BLaER1 (cell line): ENCODE data around the gene ATRN.
"Not testable (repeated sequence)": the region's sequence is repeated elsewhere in the genome, so short reads cannot be mapped to it uniquely, and the experiment has no call there.

Experiments
- H3K27ac ChIP-seq: shearing (Covaris generic); formaldehyde crosslinking; 2 replicates; pipeline ENCODE4 v1.8.1; 2022
- H3K27me3 ChIP-seq: shearing (Covaris generic); formaldehyde crosslinking; 2 replicates; pipeline ENCODE4 v1.8.1; 2022
- H3K36me3 ChIP-seq: shearing (Covaris generic); formaldehyde crosslinking; 2 replicates; pipeline ENCODE4 v1.8.1; 2022
- H3K4me1 ChIP-seq: shearing (Covaris generic); formaldehyde crosslinking; 2 replicates; pipeline ENCODE4 v1.8.1; 2022
- H3K4me2 ChIP-seq: shearing (Covaris generic); formaldehyde crosslinking; 2 replicates; pipeline ENCODE4 v1.8.1; 2022
- H3K4me3 ChIP-seq: shearing (Covaris generic); formaldehyde crosslinking; 2 replicates; pipeline ENCODE4 v1.8.1; 2022
- H3K9ac ChIP-seq: shearing (Covaris generic); formaldehyde crosslinking; 2 replicates; pipeline ENCODE4 v1.8.1; 2022
- H3K9me3 ChIP-seq: shearing (Covaris generic); formaldehyde crosslinking; 2 replicates; pipeline ENCODE4 v1.8.1; 2022
- H4K20me1 ChIP-seq: shearing (Covaris generic); formaldehyde crosslinking; 2 replicates; pipeline ENCODE4 v1.8.1; 2022
- Cebpa-rat ChIP-seq: shearing (Covaris generic); IDR thresholded peaks from 2 replicates; pipeline ENCODE4 v1.8.1; 2022

The ATRN gene

GRCh38 chr20:3470627-3471396 lies at the start of gene ATRN:
Gene ATRN, plus strand, starts transcription at chr20:3471018. Its CDS starts 90 bp downstream, at chr20:3471108.
- Histone ChIP-seq H3K27me3 (no peaks in the 10 kb centered on the region), H3K9me3 (no peaks in the 10 kb centered on the region), H3K4me1 (peaks cover 28% of the 10 kb centered on the region), H3K27ac (peak within 1 kb of the TSS; percentile 78), H3K4me3 (peak within 1 kb of the TSS; percentile 99), H4K20me1 (peaks cover 44% of the 10 kb centered on the region), H3K4me2 (peak within 1 kb of the TSS; percentile 99), H3K9ac (peak within 1 kb of the TSS; percentile 91), H3K36me3 (peaks cover 4% of the 10 kb centered on the region; the same call in 1 of the 2 replicates)
- no peak for TF ChIP-seq Cebpa-rat

GRCh38 chr20:3421985-3422384 lies 48.8 kb upstream of the ATRN start:
- Histone ChIP-seq H3K4me1 (no peaks in the 10 kb centered on the region), H3K27ac (no peak overlapping the region), H3K27me3 (no peaks in the 10 kb centered on the region), H3K4me3 (no peak overlapping the region), H3K9me3 (no peaks in the 10 kb centered on the region), H3K4me2 (no peak overlapping the region), H3K9ac (no peak overlapping the region), H3K36me3 (no peaks in the 10 kb centered on the region), H4K20me1 (no peaks in the 10 kb centered on the region)
- no peak for TF ChIP-seq Cebpa-rat

- Histone ChIP-seq H3K36me3 (no peaks in the 10 kb centered on the region), H3K4me3 (no peak overlapping the region), H3K27ac (no peak overlapping the region), H3K9me3 (no peaks in the 10 kb centered on the region), H3K27me3 (no peaks in the 10 kb centered on the region), H3K4me1 (no peaks in the 10 kb centered on the region), H4K20me1 (no peaks in the 10 kb centered on the region), H3K4me2 (no peak overlapping the region), H3K9ac (no peak overlapping the region)
- no peak for TF ChIP-seq Cebpa-rat
Measured at GRCh38 chr20:3423126-3423525, 47.7 kb upstream of the ATRN start.

GRCh38 chr20:3426766-3427165 lies 44.1 kb upstream of the ATRN start:
- not testable (repeated sequence) for H3K36me3 ChIP-seq, H3K27ac ChIP-seq, H3K27me3 ChIP-seq, H3K9ac ChIP-seq, H3K4me2 ChIP-seq, H3K4me3 ChIP-seq, H4K20me1 ChIP-seq, H3K9me3 ChIP-seq
- peaks cover 12% of the 10 kb centered on the region for H3K4me1 ChIP-seq

- Histone ChIP-seq H3K27ac (no peak overlapping the region), H3K9ac (no peak overlapping the region), H3K27me3 (no peaks in the 10 kb centered on the region), H3K9me3 (no peaks in the 10 kb centered on the region), H3K4me1 (peaks cover 12% of the 10 kb centered on the region), H3K36me3 (no peaks in the 10 kb centered on the region), H3K4me3 (no peak overlapping the region), H4K20me1 (no peaks in the 10 kb centered on the region), H3K4me2 (peak overlapping the region; percentile 12; the same call in 1 of the 2 replicates)
- no peak for TF ChIP-seq Cebpa-rat
Measured at GRCh38 chr20:3430376-3431069, 40.3 kb upstream of the ATRN start.

- H3K27ac ChIP-seq, result no peak overlapping the region
- no peaks in the 10 kb centered on the region for H4K20me1 ChIP-seq
- H3K27me3 ChIP-seq, result no peaks in the 10 kb centered on the region
- peaks cover 12% of the 10 kb centered on the region for H3K4me1 ChIP-seq
- peak overlapping the region; percentile 12; the same call in 1 of the 2 replicates for H3K4me2 ChIP-seq
- H3K4me3 ChIP-seq, result no peak overlapping the region
- H3K36me3 ChIP-seq, result no peaks in the 10 kb centered on the region
- H3K9me3 ChIP-seq, result no peaks in the 10 kb centered on the region
- no peak overlapping the region for H3K9ac ChIP-seq
- no peak for TF ChIP-seq Cebpa-rat
Measured at GRCh38 chr20:3431109-3431508, 39.7 kb upstream of the ATRN start.

- Histone ChIP-seq H3K4me3 (no peak overlapping the region), H3K27me3 (no peaks in the 10 kb centered on the region), H3K4me1 (peaks cover 12% of the 10 kb centered on the region), H3K27ac (no peak overlapping the region), H3K9ac (no peak overlapping the region), H4K20me1 (no peaks in the 10 kb centered on the region), H3K36me3 (no peaks in the 10 kb centered on the region), H3K4me2 (no peak overlapping the region), H3K9me3 (no peaks in the 10 kb centered on the region)
- TF ChIP-seq Cebpa-rat, result no peak
Measured at GRCh38 chr20:3432844-3433243, 38.0 kb upstream of the ATRN start.

GRCh38 chr20:3433744-3434143 lies 37.1 kb upstream of the ATRN start:
- no peaks in the 10 kb centered on the region for H3K9me3 ChIP-seq
- TF ChIP-seq Cebpa-rat, result no peak
- H3K4me3 ChIP-seq, result no peak overlapping the region
- no peak overlapping the region for H3K4me2 ChIP-seq
- H4K20me1 ChIP-seq, result no peaks in the 10 kb centered on the region
- H3K9ac ChIP-seq, result no peak overlapping the region
- peaks cover 12% of the 10 kb centered on the region for H3K4me1 ChIP-seq
- no peak overlapping the region for H3K27ac ChIP-seq
- H3K36me3 ChIP-seq, result no peaks in the 10 kb centered on the region
- H3K27me3 ChIP-seq, result no peaks in the 10 kb centered on the region

- no peak overlapping the region for H3K4me3 ChIP-seq
- peaks cover 12% of the 10 kb centered on the region for H3K4me1 ChIP-seq
- H3K27me3 ChIP-seq, result no peaks in the 10 kb centered on the region
- H3K4me2 ChIP-seq, result no peak overlapping the region
- H3K9me3 ChIP-seq, result no peaks in the 10 kb centered on the region
- H4K20me1 ChIP-seq, result no peaks in the 10 kb centered on the region
- H3K36me3 ChIP-seq, result no peaks in the 10 kb centered on the region
- H3K9ac ChIP-seq, result no peak overlapping the region
- no peak for TF ChIP-seq Cebpa-rat
- no peak overlapping the region for H3K27ac ChIP-seq
Measured at GRCh38 chr20:3434232-3434631, 36.6 kb upstream of the ATRN start.

- no peaks in the 10 kb centered on the region for H3K36me3 ChIP-seq
- H3K4me3 ChIP-seq, result no peak overlapping the region
- H3K27me3 ChIP-seq, result no peaks in the 10 kb centered on the region
- H3K4me2 ChIP-seq, result no peak overlapping the region
- TF ChIP-seq Cebpa-rat, result no peak
- 0 out of 2 replicates have a peak, but pooled peaks cover 3% of the 10 kb centered on the region for H3K9me3 ChIP-seq
- H3K9ac ChIP-seq, result no peak overlapping the region
- H4K20me1 ChIP-seq, result no peaks in the 10 kb centered on the region
- H3K4me1 ChIP-seq, result no peaks in the 10 kb centered on the region
- H3K27ac ChIP-seq, result no peak overlapping the region
Measured at GRCh38 chr20:3436864-3437574, 33.8 kb upstream of the ATRN start.
